WI38 (cell line): ENCODE results near the gene APH1B.
"Not testable (repeated sequence)": the region's sequence is repeated elsewhere in the genome, so short reads cannot be mapped to it uniquely, and the experiment has no call there.

ENCODE experiments used
- H3K4me3 ChIP-seq: 2 replicates; pipeline ENCODE4 v1.5.1; 2011; ENCODE audit warnings: low read depth, mild to moderate bottlenecking, control low read depth, low read length
- TF ChIP-seq, protein P1 (sequence below): IDR thresholded peaks from 2 replicates; pipeline ENCODE4 v1.5.1; 2012; ENCODE audit warnings: low read depth, mild to moderate bottlenecking, control low read depth, low read length

APH1B gene

DNA sequence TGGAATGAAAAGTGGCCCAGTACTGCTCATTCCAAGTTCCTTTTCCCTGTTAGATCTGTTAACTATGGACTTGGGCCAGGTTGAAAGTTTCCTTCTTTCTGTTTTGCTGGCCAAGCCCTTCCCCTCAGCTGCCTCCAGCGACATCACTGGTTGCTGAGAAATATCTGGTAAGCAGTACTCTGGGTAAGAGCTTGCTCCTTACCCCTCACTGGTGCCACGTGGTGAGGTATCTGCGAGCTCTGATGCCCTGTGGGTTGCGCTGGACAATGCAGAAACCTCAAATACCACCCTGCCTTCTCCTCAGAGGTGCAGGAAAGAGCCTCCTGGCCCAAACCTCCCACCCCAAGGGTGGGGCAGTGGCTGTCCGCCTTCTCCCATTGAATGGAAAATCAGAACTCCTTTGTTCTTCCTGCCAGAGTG, 42.9 kb upstream of the APH1B start:
- no peak overlapping the region for H3K4me3 ChIP-seq
- TF ChIP-seq, protein P1, sequence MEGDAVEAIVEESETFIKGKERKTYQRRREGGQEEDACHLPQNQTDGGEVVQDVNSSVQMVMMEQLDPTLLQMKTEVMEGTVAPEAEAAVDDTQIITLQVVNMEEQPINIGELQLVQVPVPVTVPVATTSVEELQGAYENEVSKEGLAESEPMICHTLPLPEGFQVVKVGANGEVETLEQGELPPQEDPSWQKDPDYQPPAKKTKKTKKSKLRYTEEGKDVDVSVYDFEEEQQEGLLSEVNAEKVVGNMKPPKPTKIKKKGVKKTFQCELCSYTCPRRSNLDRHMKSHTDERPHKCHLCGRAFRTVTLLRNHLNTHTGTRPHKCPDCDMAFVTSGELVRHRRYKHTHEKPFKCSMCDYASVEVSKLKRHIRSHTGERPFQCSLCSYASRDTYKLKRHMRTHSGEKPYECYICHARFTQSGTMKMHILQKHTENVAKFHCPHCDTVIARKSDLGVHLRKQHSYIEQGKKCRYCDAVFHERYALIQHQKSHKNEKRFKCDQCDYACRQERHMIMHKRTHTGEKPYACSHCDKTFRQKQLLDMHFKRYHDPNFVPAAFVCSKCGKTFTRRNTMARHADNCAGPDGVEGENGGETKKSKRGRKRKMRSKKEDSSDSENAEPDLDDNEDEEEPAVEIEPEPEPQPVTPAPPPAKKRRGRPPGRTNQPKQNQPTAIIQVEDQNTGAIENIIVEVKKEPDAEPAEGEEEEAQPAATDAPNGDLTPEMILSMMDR, result no peak

DNA sequence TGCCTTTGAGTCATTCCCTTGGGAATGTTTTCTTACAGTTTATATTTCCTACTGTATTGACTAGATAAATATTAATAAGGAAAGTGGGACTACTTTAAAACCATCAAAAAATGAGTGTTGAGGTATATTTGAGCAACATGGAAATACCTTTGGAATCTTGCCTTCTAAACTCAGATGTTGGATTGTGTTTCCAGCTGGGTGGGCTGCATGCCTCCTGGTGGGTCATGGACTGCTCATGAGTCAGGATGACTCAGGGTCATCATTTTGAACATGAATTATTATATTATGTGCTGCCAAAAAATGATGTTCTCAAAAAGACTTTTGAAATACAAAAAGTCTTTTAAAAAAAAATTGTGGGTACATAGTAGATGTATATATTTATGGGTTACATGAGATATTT, 41.1 kb upstream of the APH1B start:
- no peak overlapping the region for H3K4me3 ChIP-seq
- TF ChIP-seq, protein P1, result no peak

DNA sequence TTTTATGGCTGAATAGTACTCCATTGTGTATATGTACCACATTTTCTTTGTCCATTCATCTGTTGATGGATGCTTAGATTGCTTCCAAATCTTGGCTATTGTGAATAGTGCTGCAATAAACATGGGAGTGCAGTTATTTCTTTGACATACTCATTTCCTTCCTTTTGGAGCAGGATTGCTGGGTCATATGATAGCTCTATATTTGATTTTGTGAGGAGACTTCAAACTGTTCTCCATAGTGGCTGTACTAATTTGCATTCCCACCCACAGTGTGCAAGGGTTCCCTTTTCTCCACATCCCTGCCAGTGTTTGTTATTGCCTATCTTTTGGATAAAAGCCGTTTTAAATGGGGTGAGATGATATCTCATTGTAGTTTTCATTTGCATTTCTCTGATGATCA, 40.3 kb upstream of the APH1B start:
- not testable (repeated sequence) for H3K4me3 ChIP-seq

DNA sequence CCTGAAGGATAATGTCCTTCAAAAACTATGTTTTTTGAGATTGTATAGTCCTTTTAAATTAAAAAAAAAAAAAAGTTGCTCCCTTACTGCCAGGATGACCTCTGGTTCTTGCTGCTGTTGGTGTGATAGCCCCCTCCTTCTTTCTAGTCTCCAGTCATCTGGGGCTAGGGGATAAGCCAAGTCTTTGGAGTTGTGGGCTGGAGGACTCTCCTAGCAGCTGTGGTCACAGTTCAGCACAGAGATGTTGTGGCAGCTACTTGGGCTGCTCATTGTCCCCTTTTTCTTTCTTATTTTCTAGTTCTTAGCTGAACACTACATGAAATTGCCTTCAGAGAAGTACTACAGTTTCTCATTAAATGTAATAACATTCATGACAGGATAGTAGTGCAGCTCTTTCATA, 39.2 kb upstream of the APH1B start:
- H3K4me3 ChIP-seq, result no peak overlapping the region
- TF ChIP-seq, protein P1, result no peak

DNA sequence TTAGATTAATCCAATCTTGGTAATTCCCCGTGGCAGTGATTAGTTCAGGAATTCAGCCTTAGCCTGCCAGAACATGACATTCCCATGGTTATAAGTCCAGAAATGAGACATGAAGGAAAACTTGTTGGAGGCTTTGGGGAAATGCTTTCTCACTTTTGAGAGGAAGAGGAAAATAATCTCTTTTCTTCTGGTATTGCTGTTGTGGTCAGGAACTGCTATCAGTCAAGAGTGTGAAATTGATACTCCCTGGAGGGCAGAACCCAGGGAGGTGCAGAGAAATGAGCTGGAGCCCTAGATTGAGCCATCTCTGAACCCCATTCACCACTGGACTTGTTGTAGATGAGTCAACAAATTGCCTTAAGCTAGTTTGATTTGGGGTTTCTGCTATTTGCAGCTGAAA, 38.6 kb upstream of the APH1B start:
- no peak overlapping the region for H3K4me3 ChIP-seq
- TF ChIP-seq, protein P1, result no peak

DNA sequence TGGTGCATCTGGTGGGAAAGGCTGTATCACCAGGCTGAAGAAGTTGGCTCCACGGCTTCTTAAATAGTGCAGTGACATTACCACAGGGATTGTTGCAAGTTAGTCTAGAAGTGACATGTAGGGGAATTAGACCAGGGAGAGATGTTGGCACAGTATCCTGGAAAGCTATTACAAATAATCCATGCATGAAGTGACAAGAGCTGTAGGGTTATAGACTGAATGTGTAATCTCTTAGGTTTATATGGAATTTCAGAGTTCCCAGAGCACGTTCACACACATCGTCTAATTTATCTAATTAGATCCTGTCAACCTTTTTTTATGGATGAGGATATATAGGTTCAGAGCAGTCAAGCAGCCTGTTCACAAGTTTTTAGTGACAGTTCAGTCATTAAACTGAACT, 37.3 kb upstream of the APH1B start:
- H3K4me3 ChIP-seq, result no peak overlapping the region

DNA sequence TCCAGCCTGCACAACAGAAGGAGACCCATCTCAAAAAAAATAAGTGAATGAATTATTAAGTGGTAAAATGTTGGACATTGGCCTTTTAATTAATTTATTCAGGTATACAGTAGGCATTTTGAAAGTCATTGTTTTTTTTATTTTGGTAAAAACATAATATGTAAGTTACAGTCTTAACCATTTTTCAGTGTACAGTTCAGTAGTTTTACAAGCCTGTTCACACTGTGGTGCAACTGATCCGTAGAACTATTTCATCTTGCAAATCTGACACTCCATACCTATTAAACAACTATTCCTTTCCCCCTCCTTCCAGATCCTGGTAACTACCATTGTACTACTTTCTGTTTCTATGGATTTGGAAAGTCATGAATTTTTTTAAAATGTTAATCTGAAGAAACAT, 36.1 kb upstream of the APH1B start:
- TF ChIP-seq, protein P1, result no peak
- no peak overlapping the region for H3K4me3 ChIP-seq

More for the DNA sequence above, 37.3 kb upstream of the APH1B start:
- TF ChIP-seq, protein P1, result no peak

DNA sequence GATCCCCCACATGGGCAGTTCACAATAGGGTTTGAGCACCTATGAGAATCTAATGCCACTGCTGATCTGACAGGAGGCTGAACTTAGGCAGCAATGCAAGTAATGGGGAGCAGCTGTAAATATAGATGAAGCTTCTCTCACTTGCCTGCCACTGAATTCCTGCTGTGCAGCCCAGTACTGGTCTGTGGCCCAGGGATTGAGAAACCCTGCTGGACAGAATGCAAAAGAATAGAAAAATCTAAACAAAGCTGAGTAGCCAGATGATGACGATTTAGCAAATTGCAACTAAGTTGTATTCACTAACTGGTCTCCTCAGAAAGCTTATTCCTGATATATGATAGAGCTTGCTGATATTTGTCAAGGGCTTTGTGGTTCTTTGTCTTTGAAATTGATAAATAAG, 34.3 kb upstream of the APH1B start:
- no peak overlapping the region for H3K4me3 ChIP-seq
- TF ChIP-seq, protein P1, result no peak
